ENCODE measurements around the gene KCNA10.

DNA sequence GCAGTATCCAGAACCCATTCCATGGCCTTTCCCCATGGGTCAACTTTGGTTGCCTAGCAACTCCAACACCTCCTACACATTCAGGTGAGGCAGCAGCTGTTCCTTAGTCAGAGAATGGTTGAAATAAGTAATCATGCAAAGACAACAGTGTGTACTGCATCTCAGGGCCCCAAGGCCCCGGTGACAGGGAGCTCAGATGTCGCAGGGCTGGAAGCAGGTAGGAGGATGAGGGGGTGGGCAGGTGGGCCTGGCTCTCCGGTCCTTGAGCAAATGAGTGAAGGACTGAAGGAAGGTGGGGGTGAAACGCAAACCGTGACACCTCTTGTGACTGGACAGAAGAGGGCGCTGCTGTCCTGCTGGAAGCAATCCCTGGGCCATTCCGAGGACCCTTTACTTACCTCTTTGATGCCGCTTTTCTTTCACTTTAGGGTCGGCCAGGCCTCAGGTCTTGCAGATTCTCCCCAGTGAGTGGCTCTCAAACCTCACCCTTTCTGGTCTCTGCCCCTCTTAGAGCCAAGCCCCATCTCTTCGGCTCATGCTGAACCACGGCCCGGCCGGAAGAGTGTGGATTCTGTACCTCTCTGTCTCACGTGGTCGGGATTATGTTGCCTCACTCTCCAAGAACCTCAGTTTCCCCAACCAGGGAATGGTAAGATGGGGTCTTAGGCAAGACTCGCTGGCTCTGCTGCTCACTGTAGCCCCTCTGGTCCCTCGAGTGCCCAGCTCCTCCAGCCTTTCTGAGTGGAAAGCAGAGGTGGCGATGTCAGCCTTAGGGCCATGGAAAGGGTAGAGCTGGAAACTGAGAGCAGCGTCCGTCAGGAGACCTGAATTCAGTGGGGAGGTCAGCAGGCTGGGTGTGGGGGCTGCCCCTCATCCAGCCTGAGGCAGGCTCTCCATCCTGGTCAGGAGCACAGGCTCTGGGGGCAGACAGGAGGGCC, 5.6 kb upstream of the KCNA10 start:
- TF ChIP-seq ZNF274 (IDR thresholded peaks at IDR 0.05; ENCODE audit: low read depth, low read length) (no peak), SUZ12 (IDR thresholded peaks at IDR 0.05; ENCODE audit: extremely low read depth, insufficient read depth, insufficient read length) (no peak)
